Measurements from ENCODE around the gene VIPR2. TPM values are rescaled to one million over a fixed set of nuclear protein-coding genes. Genes with fewer than 3 reads are reported as not detected.
"Not testable (repeated sequence)": the region's sequence is repeated elsewhere in the genome, so short reads cannot be mapped to it uniquely, and the experiment has no call there.

The VIPR2 gene
- total RNA-seq, 1 donor, result not detected

DNA sequence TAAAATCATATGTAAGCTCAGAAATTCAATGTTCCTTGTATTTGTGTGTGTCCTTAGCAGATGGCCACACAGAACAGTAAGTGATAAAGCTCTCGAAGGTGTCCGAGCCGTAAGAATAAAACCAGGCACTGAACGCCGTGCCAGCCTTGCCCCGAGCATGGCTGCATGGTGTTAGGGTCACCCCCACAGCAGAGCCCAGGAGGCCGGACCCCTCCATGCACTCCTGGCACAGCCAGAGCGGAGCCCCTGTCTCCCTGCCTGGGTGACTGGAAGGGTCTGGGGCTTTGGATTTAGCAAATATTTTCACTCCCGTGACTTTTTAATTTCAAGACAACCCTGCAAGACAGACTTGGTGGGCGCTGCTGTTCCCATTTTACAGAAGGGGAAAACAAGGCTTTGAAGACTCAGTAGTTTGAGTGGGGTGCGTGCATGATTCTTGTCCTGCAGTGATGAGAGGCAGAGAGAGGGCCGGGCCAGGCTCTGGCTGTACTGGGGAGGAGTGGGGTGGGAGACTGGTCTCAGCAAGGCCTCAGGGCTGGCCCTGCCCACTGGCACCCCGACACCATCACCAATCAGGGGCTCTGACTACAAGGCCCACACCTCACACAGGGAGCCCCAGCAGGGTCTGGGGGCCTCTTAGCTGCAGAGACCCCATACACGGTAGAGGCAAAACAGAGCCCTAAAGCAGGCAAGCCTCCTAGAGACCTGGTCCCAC is 39.4 kb downstream of the VIPR2 start:
- TF ChIP-seq, protein P1, sequence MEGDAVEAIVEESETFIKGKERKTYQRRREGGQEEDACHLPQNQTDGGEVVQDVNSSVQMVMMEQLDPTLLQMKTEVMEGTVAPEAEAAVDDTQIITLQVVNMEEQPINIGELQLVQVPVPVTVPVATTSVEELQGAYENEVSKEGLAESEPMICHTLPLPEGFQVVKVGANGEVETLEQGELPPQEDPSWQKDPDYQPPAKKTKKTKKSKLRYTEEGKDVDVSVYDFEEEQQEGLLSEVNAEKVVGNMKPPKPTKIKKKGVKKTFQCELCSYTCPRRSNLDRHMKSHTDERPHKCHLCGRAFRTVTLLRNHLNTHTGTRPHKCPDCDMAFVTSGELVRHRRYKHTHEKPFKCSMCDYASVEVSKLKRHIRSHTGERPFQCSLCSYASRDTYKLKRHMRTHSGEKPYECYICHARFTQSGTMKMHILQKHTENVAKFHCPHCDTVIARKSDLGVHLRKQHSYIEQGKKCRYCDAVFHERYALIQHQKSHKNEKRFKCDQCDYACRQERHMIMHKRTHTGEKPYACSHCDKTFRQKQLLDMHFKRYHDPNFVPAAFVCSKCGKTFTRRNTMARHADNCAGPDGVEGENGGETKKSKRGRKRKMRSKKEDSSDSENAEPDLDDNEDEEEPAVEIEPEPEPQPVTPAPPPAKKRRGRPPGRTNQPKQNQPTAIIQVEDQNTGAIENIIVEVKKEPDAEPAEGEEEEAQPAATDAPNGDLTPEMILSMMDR (IDR thresholded peaks at IDR 0.05; ENCODE audit: insufficient read depth, low read depth, low read length), result no peak

DNA sequence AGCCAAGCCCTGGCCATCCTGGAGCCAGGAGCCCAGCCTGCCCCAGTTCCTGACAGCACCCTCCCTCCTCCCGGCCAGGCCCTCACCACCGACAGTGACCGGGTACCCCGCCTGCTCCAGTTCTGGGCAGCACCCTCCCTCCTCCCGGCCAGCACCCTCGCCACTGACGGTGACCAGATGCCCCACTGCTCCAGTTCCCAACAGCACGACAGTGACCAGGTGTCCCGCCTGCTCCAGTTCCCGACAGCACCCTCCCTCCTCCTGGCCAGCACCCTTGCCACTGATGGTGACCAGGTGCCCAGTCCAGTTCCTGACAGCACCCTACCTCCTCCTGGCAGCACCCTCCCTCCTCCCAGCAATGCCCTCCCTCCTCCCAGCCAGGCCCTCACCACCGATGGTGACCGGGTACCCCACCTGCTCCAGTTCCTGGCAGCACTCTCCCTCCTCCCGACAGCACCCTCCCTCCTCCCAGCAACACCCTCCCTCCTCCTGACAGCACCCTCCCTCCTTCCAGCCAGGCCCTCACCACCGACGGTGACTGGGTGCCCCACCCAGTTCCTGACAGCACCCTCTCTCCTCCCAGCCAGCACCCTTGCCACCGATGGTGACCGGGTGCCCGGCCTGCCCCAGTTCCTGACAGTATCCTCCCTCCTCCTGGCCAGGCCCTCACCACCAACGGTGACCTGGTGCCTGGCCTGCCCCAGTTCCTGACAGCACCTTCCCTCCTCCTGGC is 40.3 kb downstream of the VIPR2 start:
- no peak for DNase-seq (ENCODE audit: low read depth)
- H3K4me3 ChIP-seq (ENCODE audit: low read depth, low read length), result no peak overlapping the region
- TF ChIP-seq, protein P1 (IDR thresholded peaks at IDR 0.05; ENCODE audit: insufficient read depth, low read depth, low read length), result no peak

More for the DNA sequence above, 39.4 kb downstream of the VIPR2 start:
- DNase-seq (ENCODE audit: low read depth), result no peak
- H3K4me3 ChIP-seq (ENCODE audit: low read depth, low read length), result no peak overlapping the region

DNA sequence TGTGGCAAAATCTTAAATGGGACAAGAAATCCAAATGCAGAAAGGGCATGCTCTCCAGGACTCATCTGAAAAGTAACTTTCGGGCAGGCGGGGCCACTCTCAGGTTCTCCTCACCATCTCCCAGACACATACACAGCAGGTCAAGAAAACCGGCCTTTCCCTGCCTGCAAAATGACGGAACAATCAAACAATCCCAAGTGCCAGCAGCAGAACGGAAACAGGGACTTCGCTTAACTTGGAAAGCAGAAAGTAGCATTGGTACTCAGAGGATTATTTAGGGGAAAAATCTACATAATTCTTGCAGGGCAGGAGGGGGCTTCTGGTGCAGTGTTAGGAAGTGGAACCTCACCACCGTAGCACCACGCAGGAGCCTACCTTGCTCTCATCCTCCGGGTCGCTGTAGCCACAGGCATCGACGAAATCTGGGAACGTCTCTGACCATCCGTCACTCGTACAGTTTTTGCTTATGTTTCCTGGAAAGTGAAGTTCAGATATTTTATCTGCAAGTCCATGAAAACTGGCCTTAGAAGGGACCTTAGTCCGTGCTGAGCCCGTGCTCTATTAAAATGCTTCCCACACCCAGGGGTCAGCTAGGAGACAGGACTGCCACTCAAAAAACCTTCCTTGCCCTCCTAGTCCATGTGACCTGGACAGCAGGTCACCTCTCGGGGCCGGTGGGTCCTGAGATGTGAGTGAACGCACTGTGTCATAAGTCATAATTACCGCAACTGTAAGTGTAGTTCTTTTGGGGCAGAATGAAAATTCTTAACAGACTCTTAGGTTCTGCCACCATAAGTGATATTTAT is 41.1 kb downstream of the VIPR2 start:
- no peak overlapping the region for H3K4me3 ChIP-seq (ENCODE audit: low read depth, low read length)
- no peak for DNase-seq (ENCODE audit: low read depth)
- TF ChIP-seq, protein P1 (IDR thresholded peaks at IDR 0.05; ENCODE audit: insufficient read depth, low read depth, low read length), result no peak

DNA sequence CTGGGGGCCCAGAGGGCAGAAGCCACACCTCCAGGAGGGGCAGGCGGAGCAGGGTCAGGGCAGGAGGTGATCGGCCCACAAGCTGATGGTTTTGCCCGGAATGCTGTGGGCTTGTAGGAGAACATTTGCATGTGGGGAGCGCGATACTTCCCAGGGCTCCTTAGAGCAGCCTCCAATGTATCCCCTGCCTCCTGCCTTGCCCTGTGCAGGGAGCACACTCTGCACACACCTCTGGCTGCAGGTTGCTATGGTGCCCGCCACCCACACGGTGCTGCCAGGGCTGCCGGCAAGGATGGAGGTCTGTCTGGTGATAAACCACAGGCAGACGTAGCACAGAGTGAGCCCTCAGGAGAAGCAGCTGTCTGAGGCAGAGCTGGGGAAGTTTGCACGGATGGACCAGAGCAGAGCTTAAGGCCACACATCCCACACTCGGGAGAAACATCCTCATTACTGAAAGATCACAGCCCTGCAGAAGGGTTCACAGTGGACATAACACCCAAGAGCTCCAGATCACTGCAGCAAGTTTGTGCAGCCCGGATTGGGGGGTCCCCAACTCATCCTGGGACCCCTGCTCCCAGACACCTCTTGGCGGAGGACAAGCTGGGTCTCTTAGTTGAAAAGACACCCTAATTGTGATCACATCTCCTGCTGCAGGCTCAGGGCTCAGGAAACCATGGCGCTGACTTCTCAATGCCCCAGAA is 41.8 kb downstream of the VIPR2 start:
- no peak overlapping the region for H3K4me3 ChIP-seq (ENCODE audit: low read depth, low read length)
- DNase-seq (ENCODE audit: low read depth), result no peak
- TF ChIP-seq, protein P1 (IDR thresholded peaks at IDR 0.05; ENCODE audit: insufficient read depth, low read depth, low read length), result no peak

DNA sequence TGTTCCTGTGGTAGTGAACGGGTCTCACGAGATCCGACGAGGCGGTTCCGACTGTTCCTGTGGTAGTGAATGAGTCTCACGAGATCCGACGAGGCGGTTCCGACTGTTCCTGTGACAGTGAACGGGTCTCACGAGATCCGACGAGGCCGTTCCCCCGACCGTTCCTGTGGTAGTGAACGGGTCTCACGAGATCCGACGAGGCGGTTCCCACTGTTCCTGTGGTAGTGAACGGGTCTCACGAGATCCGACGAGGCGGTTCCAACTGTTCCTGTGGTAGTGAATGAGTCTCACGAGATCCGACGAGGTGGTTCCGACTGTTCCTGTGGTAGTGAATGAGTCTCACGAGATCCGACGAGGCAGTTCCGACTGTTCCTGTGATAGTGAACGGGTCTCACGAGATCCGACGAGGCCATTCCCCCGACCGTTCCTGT is 43.0 kb downstream of the VIPR2 start:
- not testable (repeated sequence) for DNase-seq (ENCODE audit: low read depth); H3K4me3 ChIP-seq (ENCODE audit: low read depth, low read length)

DNA sequence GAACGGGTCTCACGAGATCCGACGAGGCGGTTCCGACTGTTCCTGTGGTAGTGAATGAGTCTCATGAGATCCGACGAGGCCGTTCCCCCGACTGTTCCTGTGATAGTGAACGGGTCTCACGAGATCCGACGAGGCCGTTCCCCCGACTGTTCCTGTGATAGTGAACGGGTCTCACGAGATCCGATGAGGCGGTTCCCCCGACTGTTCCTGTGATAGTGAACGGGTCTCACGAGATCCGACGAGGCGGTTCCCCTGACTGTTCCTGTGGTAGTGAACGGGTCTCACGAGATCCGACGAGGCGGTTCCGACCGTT is 43.6 kb downstream of the VIPR2 start:
- not testable (repeated sequence) for H3K4me3 ChIP-seq (ENCODE audit: low read depth, low read length); DNase-seq (ENCODE audit: low read depth)

DNA sequence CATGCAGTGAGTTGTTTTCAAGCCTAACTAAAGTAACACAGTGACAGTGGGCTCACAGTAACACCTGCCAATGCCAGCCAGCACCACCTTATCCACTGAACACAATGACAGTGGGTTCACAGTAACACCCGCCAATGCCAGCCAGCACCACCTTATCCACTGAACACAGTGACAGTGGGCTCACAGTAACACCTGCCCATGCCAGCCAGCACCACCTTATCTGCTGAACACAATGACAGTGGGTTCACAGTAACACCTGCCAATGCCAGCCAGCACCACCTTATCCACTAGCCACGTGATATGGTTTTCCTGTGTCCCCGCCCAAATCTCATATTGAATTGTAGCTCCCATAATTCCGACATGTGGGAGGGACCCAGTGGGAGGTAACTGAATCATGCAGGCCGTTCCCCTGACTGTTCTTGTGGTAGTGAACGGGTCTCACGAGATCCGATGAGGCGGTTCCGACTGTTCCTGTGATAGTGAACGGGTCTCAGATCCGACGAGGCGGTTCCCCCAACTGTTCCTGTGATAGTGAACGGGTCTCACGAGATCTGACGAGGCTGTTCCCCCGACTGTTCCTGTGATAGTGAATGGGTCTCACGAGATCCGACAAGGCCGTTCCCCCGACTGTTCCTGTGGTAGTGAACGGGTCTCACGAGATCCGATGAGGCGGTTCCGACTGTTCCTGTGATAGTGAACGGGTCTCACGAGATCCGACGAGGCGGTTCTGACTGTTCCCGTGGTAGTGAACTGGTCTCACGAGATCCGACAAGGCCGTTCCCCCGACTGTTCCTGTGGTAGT is 44.2 kb downstream of the VIPR2 start:
- not testable (repeated sequence) for H3K4me3 ChIP-seq (ENCODE audit: low read depth, low read length); DNase-seq (ENCODE audit: low read depth)

Measured in fibroblast of villous mesenchyme (primary cell).